Islet precursor cell (in vitro differentiated cells): ENCODE measurements around the gene KIF17.
"Not testable (repeated sequence)": the region's sequence is repeated elsewhere in the genome, so short reads cannot be mapped to it uniquely, and the experiment has no call there.

ENCODE experiments used
- DNase-seq: peaks from one replicate; pipeline ENCODE4 v3.0.0-alpha.2; 2018

Gene KIF17

GRCh38 chr1:20726932-20727745, 9.3 kb upstream of the KIF17 start:
- DNase-seq = peak; percentile 48

DNA sequence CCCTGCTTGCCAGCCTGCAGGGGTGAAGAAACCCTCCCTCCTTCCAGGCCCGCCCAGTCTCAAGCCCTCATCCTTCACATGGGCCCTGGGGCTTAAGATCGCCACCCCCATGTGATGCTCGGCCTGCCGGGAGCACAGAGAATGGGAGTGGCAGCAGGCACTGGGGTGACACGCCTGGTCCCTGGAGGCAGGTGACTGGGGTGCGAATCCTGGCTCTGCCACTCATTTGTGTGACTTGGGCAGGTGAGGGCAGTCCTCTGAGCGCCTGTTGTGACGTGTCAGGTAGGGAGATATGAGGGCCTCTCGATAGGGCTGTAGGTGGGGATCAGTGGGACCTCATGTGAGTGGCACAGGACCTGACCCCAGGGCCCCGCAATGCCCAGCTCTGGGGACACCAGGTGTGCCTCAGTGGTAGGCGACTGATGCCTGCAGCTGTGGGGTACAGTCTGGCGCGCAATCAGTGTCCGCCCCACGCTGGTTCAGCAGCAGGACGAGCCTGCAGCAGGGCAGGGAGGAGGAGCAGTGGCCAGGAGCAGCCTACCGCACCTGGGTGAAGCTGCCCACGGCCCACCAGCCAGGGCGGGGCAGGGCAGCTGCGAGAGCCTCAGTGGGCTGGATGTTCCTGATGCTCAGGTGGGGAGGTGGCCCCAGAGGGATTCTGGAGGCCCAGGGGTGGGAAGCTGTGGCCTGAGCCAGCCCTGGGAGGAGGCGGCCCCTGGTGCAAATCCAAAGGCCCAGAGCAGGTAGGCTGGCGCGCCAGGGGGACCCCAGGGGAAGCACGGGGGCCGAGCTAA, 8.5 kb upstream of the KIF17 start:
- DNase-seq = peak; percentile 49

DNA sequence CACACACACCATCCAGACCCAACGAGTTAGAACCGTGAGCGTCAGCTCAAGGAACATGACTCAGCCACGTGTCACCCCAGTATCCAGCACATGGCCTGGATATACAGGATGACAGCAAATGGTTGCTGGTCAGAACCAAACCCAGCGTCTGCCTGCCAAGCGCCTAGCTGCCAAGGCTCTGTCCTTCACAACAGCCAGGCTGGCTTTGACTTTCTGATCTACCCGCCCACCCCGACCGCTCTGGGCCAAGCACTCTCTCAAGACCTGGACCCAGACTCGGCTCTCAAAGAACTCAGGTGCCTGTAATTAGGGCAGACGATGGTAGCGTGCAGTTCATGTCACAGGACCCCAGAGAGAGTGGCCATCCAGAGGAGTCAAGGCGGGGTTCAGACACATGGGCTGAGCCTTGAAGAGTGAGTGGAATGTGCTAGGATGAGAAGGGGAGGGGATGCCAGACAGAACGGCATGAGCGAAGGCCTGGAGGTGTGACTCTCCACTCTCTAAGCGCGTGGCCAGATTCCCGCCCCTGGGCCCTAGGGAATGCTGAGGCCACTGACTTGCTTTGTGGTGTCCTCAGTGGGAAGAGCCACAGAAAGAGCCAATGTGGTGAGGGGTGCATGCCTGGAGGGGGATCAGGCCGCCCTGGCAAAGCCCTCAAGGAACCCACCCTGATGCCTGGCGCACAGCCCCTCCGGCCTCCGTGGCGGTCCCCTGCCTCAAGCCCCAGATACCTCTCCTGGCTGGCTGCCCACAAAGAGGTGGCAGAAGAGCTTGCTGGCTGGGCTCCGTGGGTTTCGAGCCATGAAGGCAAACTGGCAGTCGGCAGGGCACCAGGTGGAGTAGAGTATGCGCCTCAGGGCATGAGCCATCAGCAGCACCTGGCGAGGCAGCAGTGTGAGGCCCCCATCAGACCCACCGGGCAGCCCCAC, 7.6 kb upstream of the KIF17 start:
- DNase-seq = peak; percentile 60

GRCh38 chr1:20724364-20725188, 6.8 kb upstream of the KIF17 start:
- peak; percentile 49 for DNase-seq

- DNase-seq = peak; percentile 50
Observed at GRCh38 chr1:20723537-20724363, 5.9 kb upstream of the KIF17 start.

DNA sequence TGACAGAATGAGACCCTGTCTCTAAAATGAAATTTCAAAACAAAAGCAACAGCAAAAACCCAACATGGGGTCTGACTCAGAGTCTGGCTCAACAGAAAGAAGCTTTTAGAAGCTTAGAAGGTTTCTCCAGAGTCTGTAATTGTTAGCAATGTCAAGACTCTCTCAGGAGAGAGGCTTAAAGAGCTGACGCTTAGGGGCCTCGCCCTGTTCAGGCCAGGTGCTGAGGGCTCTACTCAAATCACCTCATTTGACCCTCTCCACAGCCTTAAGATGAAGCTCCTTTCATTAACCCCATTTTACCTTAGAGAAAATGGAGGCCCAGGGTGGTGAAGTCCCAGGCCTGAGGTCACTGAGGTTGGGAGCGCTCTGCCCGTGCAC, 5.3 kb upstream of the KIF17 start:
- DNase-seq = no peak

GRCh38 chr1:20721117-20722061, 3.6 kb upstream of the KIF17 start:
- peak; percentile 43 for DNase-seq

- DNase-seq = peak; percentile 41
Observed at GRCh38 chr1:20720631-20721091, 2.9 kb upstream of the KIF17 start.

DNA sequence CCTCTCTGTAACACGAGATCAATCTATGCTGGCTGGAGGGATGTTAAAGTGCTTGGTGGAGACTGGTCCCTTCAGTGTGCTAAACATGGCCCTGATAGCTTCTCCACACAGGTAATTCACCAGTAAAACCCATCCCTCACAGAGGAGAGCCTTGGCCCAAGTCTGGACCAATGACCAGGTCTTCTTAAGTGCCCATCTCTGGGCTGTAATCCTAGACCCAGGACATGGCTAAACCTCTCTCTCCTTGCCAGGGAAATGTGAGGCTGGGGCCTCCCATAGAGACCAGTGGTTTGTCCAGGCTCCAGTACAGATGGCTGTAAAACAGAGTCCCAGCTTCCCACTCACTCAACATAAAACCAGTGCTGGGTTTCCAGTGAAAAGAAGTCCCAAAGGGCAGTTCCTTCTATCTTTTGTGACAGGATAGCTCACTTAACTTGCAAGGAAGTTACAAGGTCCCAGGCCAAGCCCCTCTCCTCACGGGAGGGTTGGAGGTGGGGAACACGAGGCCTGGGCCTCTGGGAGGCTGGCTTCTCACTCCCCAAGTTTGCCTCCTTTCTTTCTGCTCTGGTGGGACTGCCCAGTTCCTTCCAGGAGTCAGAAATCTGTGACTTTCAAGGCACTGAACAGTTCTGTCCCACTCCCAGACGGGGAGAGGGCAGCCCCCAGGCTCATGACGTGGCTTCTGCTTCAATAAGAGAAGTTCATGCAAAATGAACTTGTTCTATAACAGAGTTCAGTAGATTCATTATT, 2.2 kb upstream of the KIF17 start:
- peak; percentile 45 for DNase-seq

DNA sequence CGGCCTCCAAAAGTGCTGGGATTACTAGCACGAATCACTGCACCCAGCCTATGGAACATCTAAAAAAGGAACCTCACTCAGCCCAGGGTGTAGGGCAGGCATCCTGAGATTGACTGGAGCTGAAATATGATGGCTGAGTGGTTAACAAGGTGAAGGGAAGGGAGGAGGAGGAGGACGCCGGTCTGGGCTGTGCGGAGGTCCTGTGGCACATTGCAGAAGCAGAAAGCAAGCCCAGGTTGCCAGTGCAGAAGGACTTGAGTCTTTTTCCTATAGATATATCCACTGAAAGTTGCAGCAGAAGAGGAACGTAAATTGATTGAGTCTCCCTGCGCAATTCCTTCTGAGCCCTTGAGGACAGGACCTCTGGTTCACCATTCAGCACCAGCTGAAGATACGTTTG, 1.5 kb upstream of the KIF17 start:
- DNase-seq = no peak

- DNase-seq = not testable (repeated sequence)
Observed at GRCh38 chr1:20718343-20718882, 606 bp upstream of the KIF17 start.

DNA sequence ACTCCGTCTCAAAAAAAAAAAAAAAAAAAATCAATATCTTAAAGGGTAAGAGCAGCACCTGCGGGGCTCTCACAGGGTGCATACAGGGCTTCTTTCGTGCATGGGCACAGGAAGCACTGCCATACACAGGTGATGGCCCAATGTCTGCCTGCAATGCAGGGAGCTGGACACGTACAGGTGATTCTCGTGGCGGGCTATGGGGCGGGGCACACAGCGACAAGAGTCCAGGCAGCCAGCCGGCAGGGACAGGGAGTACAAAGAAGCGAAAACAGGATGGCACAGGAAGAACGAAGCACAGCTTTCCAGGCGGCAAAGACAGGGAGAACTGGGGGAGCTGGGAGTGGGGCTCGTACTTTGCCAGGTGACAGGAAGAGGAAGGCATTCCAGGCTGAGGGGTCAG, 1.6 kb downstream of the KIF17 start:
- DNase-seq = no peak

GRCh38 chr1:20715406-20715805, 2.4 kb downstream of the KIF17 start:
- no peak for DNase-seq

GRCh38 chr1:20713440-20713839, 4.4 kb downstream of the KIF17 start:
- DNase-seq = no peak

GRCh38 chr1:20712215-20712577, 5.6 kb downstream of the KIF17 start:
- DNase-seq = no peak

DNA sequence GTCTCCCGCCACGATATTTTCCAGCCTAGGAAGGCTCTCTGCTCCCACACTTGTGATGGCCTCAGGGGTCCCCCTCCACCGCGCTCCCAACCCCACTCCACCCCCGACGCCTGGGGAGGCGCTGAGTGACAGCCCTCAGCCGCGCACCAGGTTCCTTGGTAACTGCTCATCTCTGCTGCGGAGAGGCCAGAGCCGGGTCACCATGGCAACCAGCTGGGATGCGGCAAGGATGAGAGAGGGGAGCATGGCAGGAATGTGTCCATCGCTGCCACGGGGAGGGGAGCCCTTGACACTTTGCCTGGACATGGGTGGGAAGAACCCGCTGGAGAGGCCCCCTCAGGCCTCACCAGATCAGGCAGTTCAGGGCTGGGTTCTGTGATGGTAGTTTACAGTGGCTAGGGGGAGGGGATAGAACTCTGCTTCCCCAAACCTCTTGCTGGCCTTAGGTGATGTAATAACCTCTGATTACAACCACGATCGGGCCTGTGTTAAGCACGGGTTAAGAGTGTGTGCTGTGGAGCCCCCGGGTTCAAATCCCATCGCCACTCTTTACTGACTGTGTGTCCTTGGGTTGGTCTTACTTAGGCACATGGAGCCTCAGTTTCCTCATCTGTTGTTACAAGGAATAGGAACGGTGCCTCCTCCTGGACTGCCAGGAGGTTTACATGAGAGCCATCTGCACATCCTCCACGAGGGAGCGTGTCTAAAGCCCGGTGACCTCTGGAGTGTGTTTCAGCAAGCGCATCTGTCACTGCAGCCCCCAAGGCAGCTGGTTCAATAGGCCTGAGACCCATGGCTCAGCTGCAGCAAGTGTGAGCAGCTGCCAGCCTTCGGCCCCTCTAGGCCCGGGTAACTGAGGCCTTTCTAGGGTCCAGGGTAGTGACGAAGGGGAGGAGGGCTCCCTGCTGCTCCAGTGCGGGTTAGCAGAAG, 6.3 kb downstream of the KIF17 start:
- no peak for DNase-seq

DNA sequence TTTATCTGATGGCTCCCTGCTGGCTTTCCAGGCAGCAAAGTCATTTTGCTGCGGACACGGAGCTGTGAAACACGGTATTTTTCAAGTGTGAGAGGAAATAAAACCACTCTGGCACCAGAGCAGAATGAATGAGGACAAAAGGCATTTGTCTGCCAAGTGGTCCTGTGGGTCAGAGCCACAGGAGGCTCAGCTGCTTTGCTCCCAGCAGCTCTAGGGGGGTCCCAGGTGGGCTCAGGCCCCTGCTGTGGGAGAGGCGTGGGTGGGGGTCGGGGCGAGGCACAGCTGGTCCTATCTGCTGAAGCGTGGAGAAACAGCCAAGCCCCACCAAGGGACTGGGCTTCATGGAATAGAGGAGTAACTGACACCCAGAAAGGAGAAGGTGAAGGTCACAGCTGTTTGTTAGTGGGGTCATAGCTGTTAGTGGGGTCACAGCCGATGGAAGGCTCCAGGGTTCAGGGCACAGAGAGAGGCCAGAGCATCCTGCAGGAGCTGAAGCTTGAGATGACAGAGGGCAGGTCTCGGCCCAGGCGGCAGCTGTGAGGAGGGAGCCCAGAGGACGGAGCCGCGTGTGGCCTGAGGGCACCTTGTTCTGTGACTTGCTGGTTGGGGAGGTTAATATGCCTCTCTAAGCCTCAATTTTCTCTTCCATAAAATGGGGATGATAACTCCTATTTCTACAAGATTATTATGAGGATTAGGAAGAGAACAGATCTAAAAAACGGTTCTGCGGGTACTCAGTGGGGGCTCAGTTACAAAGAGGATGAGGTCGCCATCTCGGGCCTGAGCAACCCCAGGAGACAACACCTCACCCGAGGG, 7.1 kb downstream of the KIF17 start:
- DNase-seq = no peak
